ENCODE data around the gene MBLAC1.
A peak's percentile ranks its signal among the peaks of the same experiment; 100 is the strongest.

MBLAC1 gene

DNA sequence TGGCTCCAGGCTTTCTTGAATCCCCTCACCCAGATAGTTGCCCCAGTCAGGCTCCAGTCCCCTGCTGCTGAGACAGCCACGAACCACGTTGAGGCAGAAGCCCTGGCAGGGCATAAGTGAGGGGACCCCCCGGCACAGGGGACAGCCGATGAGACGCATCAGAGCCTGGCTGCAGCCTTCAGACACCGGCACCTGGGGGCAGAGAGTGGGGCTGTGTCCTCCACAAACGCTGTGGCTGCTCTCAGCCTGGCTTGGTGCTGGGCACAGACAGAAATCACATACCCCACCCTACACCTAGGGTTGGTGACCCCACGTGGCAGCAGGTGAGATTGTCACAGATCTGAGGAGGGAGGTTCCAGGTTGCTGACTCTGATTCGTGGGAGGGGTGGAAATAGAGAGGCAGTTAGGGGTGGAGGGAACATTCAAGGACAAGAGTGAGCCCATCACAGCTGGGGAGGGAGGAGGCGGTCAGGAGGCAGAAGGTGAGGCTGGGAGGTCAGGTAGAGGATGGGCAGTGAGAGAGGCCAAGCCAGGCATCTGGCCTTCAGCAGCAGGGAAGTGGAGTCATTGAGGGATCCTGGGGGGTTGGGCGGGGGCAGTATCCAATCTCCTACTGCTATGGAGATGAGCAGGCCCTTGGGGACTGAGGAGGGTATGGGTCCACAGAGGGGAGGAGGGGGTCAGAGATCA, 47.2 kb downstream of the MBLAC1 start:
- DNase-seq = no peak

DNA sequence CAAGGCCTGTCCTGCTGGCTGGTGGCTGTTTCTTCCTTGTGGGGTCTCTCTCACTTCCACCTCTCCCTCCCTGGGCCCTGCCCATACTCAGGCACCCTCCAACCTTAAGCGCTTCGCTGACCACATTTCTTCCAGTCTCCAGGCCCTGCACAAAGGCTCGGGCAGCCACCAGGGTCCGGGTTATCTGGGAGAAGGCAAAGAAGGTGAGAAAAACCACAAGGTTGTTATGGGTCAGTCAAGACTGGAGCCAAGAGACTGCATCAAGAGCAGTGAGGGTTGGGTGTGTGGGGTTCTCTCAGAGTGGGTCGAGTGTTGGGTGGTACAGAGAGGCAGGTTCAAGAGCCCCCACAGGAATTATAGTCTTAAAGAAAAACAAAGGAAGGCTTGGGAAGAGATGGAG, 47.8 kb downstream of the MBLAC1 start:
- no peak for DNase-seq

DNA sequence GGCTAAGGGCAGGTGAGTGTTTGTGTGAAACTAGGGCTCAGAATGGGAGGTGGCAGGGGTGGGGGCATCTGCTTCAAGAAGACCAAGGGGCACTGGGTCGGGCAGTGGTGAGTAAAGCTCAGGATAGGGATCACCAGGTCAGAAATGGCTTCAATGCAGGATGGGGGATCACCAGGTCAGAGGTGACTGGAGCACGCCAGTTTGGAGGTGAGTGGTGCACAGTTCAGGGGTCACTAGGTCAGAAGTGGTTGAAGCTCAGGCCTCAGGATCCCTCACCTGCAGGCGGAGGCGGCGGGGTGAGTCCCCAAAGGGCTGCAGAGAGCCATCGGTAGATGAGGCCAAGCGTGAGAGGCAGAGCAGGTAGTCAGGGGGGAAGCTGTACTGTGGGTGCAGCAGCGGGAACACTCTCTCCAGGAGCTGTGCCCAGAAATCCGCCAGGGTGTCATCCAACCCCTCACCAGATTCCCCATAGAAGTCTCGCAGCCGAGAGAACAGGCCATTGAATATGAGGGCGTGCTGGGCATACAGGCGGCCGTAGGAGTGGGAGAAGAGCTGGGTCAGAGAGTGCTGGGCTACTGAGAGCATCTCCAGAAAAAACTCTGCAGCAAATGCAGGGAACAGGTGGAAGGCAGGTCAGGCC, 48.6 kb downstream of the MBLAC1 start:
- DNase-seq = no peak

DNA sequence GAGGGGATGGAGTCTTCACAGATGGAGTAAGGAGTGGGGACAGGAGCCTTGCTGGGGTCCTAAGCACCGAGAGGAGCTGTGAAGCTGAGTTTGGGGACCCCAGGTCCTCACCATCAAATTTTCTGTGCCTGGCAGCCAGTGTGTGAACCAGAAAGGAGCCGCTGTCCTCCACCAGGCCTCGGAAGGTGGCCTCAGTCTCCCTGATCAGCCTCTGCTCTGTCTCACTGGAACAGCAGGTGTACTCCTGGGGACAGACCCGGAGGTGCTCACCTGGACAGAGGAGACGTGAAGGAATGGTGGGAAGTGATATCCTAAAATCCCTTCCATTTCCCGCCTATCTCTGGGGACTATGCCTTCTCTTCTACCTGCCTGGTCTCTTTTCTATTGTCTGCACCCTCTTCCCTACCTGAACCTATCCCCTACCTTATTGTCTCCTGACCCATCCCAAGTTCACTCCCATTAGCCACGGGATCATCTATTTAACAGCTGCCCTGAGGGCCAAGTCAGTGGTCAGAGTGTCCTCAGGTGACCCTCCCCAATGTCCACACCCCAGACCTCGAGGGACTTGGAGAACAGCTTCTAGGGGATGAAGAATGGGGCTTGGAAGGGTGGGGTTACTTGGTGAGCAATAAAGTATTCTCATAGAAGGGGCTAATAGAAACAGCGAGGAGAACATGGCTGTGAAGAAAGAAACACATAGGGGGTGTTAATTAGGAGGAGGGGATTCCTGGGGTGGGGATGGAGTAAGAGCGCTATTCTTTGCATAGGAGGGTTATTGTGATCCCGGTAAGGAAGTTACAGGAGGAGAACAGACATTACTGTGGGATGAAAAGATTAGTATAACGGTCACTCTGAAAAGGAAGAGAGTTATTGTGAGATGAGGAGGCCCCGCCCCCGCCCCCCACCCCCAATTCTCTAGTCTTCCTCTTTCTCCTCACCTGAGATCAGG, 49.6 kb downstream of the MBLAC1 start:
- no peak for DNase-seq

DNA sequence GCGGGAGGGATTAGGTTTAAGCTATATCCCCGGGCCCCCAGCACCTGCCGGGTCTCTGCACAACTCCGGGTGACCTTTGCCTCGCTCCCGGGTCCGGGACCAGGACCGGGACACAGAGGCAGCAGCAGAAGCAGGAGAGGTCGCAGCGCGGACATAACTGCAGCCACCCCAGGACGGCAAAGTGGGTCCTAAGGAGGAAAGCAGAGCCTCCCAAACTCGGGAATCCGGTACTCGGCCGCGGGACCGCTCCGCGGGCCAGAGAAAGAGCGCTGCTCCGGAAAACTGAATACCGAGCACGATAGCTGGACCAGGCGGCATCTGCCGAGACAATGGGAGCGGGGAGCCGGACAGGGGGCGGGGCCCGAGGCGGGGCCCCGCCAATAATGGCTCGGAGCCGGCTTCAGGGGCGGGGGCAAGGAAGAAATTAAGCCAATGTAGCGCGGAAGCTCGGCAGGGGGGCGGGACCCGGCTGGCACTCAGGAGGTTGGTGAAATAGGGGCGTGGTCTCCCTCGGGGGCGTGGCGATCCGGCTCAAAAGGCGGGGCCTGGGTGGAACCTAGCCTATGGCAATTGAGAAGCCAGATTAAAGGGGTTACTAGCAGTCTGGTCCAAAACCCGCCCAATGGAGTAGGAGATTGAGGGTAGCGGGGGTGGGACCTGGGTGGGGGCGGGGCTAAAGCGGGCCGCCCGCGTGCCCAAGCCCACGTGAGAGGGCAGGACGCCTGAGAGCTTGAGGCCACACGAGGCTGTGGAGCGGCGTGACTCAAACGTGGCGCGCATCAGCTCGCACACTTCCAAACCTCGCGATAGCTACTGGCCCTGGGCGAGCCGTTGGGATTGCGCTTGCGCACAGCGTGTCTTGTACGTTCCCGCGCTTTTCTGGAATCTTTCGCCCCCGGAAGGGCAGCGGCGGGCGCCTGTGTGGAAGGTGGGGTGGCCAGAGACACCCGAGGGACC, 50.6 kb downstream of the MBLAC1 start, which contains the start of the genes GPC2 and STAG3:
Gene GPC2, minus strand, starts transcription at position 337 of the 957 bp plus-strand sequence. Its CDS starts 182 bp downstream, at position 155.
Gene STAG3, plus strand, starts transcription at position 874 of the 957 bp plus-strand sequence. CDS start 2,639 bp downstream, outside the sequence.
- peak; percentile 28 to 93 (median 86) for DNase-seq
